ENCODE results near the gene DBF4B.
A peak's percentile ranks its signal among the peaks of the same experiment; 100 is the strongest.
"Not testable (repeated sequence)": the region's sequence is repeated elsewhere in the genome, so short reads cannot be mapped to it uniquely, and the experiment has no call there.

The DBF4B gene

GRCh38 chr17:44726121-44726520, 17.7 kb downstream of the DBF4B start:
- not testable (repeated sequence) for DNase-seq (ENCODE audit: low read depth, low spot score); H3K27ac ChIP-seq

- DNase-seq (ENCODE audit: low read depth, low spot score): no peak
- H3K27ac ChIP-seq: no peak overlapping the region
Observed at GRCh38 chr17:44733753-44734152, 25.3 kb downstream of the DBF4B start.

GRCh38 chr17:44734272-44734671, 25.8 kb downstream of the DBF4B start:
- no peak for DNase-seq (ENCODE audit: low read depth, low spot score)
- no peak overlapping the region for H3K27ac ChIP-seq

- H3K27ac ChIP-seq: no peak overlapping the region
- DNase-seq (ENCODE audit: low read depth, low spot score): no peak
Observed at GRCh38 chr17:44736551-44737240, 28.2 kb downstream of the DBF4B start.

GRCh38 chr17:44738214-44738906, 29.9 kb downstream of the DBF4B start:
- H3K27ac ChIP-seq: no peak overlapping the region
- DNase-seq (ENCODE audit: low read depth, low spot score): peak; percentile 5

- no peak for DNase-seq (ENCODE audit: low read depth, low spot score)
- no peak overlapping the region for H3K27ac ChIP-seq
Observed at GRCh38 chr17:44741316-44741715, 32.9 kb downstream of the DBF4B start.

- no peak for DNase-seq (ENCODE audit: low read depth, low spot score)
- no peak overlapping the region for H3K27ac ChIP-seq
Observed at GRCh38 chr17:44745301-44745700, 36.8 kb downstream of the DBF4B start.

- DNase-seq (ENCODE audit: low read depth, low spot score); H3K27ac ChIP-seq: not testable (repeated sequence)
Observed at GRCh38 chr17:44745738-44746137, 37.3 kb downstream of the DBF4B start.

- no peak for DNase-seq (ENCODE audit: low read depth, low spot score)
- no peak overlapping the region for H3K27ac ChIP-seq
Observed at GRCh38 chr17:44747566-44747965, 39.1 kb downstream of the DBF4B start.

GRCh38 chr17:44749076-44749979, 40.9 kb downstream of the DBF4B start:
- H3K27ac ChIP-seq: no peak overlapping the region
- DNase-seq (ENCODE audit: low read depth, low spot score): no peak

GRCh38 chr17:44749980-44750318, 41.5 kb downstream of the DBF4B start:
- no peak for DNase-seq (ENCODE audit: low read depth, low spot score)
- H3K27ac ChIP-seq: no peak overlapping the region

GRCh38 chr17:44751331-44751730, 42.9 kb downstream of the DBF4B start:
- H3K27ac ChIP-seq: no peak overlapping the region
- no peak for DNase-seq (ENCODE audit: low read depth, low spot score)

GRCh38 chr17:44751806-44752205, 43.3 kb downstream of the DBF4B start:
- no peak overlapping the region for H3K27ac ChIP-seq
- DNase-seq (ENCODE audit: low read depth, low spot score): no peak

GRCh38 chr17:44752953-44753861, 44.7 kb downstream of the DBF4B start:
- DNase-seq (ENCODE audit: low read depth, low spot score): no peak
- H3K27ac ChIP-seq: no peak overlapping the region

- H3K27ac ChIP-seq: no peak overlapping the region
- DNase-seq (ENCODE audit: low read depth, low spot score): no peak
Observed at GRCh38 chr17:44754276-44754675, 45.8 kb downstream of the DBF4B start.

GRCh38 chr17:44755180-44755579, 46.7 kb downstream of the DBF4B start:
- not testable (repeated sequence) for DNase-seq (ENCODE audit: low read depth, low spot score)

GRCh38 chr17:44757045-44757917, 48.8 kb downstream of the DBF4B start:
- no peak overlapping the region for H3K27ac ChIP-seq
- no peak for DNase-seq (ENCODE audit: low read depth, low spot score)

More at GRCh38 chr17:44755180-44755579, 46.7 kb downstream of the DBF4B start:
- H3K27ac ChIP-seq: not testable (repeated sequence)

- H3K27ac ChIP-seq: no peak overlapping the region
- DNase-seq (ENCODE audit: low read depth, low spot score): no peak
Observed at GRCh38 chr17:44757918-44758413, 49.5 kb downstream of the DBF4B start.
